GM19397 (cell line): ENCODE measurements around the gene TSPAN1.

Experiments
- ATAC-seq: cut with Tn5 transposase; IDR thresholded peaks from one replicate; pipeline ENCODE4 v1.9.1; 2021; ENCODE audit warnings: mild to moderate bottlenecking, moderate library complexity; ENCODE audit not compliant: unreplicated experiment

TSPAN1 gene

GRCh38 chr1:46186076-46186475 is 11.2 kb downstream of the TSPAN1 start:
- no peak for ATAC-seq

- ATAC-seq, result no peak
Measured at GRCh38 chr1:46187106-46187869, 12.4 kb downstream of the TSPAN1 start.

DNA sequence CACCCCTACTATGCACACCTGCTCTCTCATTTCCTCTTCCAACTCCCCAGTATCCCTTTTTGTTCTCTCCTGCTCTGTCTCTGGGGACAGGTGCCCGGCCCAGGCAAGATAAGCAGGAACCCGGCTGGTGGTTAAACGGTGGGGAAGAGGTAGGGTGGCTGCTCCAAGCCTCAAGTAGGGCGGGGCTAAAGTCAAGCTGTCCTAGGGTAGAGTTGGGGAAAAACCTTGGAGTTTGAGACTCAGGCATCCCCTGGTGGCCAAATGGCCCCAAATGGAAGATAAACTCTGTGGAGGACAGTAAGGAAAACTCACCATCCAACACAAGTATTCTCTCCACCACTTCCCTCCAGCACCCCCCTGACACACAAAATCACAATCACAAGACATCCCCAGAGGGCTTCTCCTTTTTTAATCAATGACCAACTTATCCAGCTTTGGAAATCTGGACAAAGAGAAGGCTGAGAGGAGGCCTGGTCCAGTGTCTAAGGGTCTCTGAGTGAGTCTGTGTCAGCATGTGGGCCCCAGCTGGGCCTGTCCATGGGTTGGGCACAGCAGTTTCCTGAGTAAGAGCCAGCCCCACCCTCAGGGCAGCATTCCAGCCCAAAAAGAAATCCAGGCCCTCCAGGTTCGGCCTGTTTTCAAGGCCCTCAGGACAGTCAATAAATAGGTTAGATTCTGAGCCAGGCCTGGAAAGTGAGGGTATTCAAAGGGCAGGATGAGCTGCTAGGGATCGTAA is 13.6 kb downstream of the TSPAN1 start:
- ATAC-seq, result no peak

DNA sequence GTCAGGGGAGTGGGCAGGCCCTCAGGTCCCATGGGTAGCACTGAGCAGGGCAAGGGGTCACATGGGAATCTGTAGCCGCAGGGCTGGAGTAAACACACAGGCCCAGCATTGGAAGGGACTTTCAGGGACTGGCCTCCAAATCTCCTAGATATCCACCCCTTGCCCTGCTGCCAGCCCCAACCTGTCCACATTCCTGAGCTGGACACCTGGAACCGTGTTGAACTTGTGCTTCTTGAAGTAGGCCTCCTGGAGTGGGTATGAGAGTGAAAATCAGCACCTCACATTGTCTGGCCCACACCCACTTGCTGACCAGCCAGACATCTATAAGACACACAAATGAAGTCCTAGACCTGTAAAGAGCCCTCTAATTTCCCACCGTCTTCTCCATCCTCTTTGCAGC is 15.7 kb downstream of the TSPAN1 start:
- ATAC-seq, result no peak

- ATAC-seq, result no peak
Measured at GRCh38 chr1:46191033-46191701, 16.3 kb downstream of the TSPAN1 start.

- no peak for ATAC-seq
Measured at GRCh38 chr1:46192171-46192570, 17.3 kb downstream of the TSPAN1 start.

GRCh38 chr1:46193285-46193684 is 18.4 kb downstream of the TSPAN1 start:
- ATAC-seq, result no peak

GRCh38 chr1:46193984-46194570 is 19.2 kb downstream of the TSPAN1 start:
- no peak for ATAC-seq

DNA sequence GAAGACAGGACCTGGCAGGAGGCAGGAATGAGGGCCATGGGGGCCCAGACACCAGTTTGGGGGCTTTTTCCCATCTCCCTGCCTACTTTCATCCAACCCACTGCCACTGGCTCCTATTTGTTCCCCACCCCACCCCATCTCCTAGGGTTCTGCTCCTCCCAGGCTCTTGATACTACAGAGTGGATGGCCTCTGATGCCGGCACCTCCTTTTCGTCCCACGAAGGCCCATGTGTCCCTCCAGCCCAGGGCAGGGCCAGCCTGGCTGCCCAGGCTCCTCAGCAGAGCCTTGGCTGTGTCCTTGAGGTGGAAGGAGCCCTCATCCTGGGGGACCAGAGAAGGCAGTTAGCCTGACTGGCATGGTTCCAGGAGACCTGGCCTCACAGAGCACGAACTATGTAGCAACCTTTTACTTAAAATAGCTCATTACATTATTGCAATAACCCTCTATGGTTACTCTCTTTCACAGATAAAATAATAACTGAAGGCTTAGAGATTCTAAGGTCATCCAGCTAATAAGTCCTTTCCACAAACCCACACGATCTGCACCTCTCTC is 19.8 kb downstream of the TSPAN1 start:
- no peak for ATAC-seq

- no peak for ATAC-seq
Measured at GRCh38 chr1:46196609-46197008, 21.7 kb downstream of the TSPAN1 start.

- ATAC-seq, result no peak
Measured at GRCh38 chr1:46197560-46197963, 22.7 kb downstream of the TSPAN1 start.

DNA sequence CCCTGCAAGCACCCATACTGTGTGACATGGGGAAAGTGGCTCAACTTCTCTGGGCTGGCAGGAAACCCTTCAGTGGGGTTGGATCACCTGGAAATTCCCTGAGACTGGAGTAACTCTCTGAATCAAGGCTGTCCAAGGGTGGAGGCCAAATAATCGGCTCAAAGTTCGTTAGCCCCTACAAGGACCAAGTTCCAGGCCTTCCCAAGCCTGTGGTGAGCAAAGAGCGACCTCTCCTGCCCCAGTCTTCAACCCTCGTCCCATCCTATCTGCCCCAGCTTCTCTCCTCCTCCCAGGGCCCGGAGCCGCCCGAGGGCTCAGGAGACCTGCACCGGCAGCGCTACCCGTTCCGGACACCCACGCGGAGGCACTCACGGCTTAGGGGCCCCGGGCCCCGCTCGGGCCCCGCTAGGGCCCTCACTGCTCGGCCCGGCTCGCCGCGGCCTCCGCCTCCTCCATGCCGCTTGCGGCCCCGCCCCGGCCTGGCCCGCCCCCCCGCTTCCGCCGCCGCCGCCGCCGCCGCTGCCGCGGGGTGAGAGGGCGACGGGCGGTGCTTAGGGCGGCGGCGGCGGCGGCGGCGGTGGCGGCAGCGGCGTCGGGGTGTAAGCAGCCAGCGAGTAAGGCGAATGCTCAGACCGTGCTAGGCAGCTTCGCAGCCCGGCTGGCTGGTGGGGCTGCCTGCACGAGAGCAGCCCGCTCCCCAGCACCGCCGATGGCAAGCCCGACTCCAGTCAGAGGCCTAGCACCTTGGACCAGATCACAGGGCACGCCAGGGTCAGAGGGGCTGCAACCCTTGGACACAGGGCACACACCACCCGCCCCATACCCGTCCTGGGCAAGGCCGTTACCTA is 23.3 kb downstream of the TSPAN1 start, which contains the start of gene POMGNT1:
Gene POMGNT1, minus strand, starts transcription at position 471 of the 848 bp plus-strand sequence. CDS start 613 bp downstream, outside the sequence.
- peak; percentile 86 for ATAC-seq

DNA sequence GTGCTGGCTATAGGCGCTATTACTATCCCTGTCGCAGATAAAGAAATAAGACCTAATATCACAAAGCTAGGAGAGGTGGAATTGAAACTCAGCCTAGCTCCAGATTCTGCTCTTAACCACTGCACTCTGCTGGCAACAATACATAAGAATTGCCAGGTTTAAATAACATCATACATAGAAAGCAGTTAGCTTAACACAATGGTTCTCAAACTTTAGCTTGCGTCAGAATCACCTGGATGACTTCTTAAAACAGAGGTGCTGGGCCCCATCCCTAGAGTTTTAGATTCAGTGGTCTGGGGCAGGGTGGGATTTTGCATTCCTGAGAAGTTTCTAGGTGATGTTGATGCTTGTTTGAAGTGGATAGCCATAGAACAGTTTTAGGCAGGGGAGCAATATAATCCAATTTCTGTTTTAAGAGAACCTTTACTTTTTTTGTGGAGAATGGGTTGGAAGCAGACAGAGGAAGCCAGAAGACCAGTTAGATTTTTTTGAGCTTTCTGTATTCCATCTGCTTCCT is 24.4 kb downstream of the TSPAN1 start:
- ATAC-seq, result no peak

DNA sequence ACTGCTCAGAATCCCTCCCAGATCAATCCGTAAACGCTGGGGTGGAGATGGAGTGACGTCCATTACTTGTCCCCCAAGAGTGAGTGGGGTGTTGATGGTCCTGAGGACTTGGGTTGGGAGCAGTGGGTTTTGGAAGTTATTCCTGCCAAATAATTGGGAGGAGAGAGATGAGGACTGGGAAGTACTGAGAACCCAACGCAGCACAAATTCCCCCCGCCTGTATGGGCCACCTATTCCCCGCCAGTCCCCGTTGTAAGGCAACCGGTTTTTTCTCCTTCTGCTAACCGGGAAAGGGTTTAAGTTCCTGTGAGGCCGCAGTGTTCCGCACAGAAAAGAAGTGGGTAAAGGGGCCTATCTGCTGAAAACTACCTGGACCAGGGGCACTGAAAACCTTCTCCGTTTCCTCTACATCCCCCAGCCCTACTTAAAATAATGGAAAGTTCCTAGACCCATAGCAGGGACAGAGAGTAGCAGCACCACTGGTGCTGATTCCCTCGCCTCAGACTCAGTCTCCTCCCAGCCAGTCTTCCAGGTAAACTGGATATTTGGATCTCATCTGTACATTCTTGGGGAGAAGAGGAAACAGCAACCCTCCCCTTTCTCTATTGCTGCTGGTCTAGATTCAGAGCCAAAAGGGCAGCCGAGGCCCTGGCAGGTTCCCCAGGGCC is 29.0 kb downstream of the TSPAN1 start:
- no peak for ATAC-seq

- no peak for ATAC-seq
Measured at GRCh38 chr1:46204406-46204742, 29.5 kb downstream of the TSPAN1 start.

- no peak for ATAC-seq
Measured at GRCh38 chr1:46205141-46205540, 30.3 kb downstream of the TSPAN1 start.

DNA sequence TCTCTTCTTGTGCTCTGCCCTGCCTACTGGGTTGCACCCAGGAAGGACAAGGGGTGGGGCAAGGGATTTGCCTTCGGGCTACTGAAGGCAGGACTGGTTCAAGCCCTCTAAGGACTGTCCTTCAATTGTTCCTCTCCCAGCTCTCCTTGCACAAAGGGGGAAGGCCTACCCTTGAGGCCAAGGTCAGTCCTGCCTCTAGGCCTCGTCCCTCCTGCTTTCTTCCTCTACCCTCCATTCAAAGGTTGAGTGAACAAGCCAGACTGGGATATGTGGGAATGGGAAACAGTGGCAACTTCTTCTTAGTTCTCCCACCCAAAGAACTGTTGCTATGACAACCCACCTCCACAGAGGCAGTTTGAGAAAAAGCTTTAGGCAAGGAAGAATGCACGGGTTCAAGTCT is 30.9 kb downstream of the TSPAN1 start:
- no peak for ATAC-seq

GRCh38 chr1:46206399-46206798 is 31.5 kb downstream of the TSPAN1 start:
- ATAC-seq, result no peak

GRCh38 chr1:46210561-46210960 is 35.7 kb downstream of the TSPAN1 start:
- no peak for ATAC-seq
